ENCODE measurements around the gene ODAD3.
A peak's percentile ranks its signal among the peaks of the same experiment; 100 is the strongest.
"Not testable (repeated sequence)": the region's sequence is repeated elsewhere in the genome, so short reads cannot be mapped to it uniquely, and the experiment has no call there.

Gene ODAD3

DNA sequence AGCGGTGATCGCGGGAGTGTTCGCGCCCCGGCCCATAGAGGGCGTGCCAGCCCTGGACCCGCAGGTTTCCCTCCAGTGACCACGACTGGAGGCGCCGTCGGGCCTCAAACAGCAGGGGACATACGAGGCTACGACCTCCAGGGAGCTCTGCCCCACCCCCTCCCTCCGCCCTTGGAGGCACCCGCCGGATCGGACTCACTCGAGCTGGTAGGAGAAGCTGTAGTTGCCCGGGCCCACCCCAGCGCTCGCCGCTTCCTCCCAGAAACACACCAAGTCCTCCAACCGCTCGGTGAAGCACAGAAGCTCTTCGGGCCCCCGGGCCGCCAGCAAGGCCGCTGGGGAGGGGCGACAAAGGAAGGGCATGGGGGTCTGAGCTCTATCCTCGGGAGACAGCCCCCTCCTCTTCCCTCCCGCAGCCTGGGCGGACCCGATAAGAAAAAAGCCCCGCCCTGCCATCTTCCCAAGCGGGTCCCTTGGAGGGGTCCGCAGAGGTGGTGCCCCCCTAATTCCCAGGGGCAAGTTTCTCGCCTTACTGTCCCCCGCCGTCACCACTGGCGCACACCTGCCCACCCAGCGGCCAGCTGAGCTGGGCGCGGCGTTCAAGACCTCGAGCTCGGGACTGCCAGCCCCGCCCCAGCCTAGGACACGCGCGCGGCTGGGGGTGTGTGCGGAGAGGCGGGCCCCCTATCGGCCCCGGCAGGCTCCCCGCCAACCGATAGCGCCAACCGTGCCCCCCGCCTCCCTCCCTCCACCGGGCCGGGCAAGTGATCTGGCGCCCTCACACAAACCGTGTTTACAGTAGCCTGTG is 51.8 kb downstream of the ODAD3 start:
- no peak overlapping the region for H3K4me3 ChIP-seq (replicated peaks; ENCODE audit: low read depth, low read length)
- TF ChIP-seq, protein P1, sequence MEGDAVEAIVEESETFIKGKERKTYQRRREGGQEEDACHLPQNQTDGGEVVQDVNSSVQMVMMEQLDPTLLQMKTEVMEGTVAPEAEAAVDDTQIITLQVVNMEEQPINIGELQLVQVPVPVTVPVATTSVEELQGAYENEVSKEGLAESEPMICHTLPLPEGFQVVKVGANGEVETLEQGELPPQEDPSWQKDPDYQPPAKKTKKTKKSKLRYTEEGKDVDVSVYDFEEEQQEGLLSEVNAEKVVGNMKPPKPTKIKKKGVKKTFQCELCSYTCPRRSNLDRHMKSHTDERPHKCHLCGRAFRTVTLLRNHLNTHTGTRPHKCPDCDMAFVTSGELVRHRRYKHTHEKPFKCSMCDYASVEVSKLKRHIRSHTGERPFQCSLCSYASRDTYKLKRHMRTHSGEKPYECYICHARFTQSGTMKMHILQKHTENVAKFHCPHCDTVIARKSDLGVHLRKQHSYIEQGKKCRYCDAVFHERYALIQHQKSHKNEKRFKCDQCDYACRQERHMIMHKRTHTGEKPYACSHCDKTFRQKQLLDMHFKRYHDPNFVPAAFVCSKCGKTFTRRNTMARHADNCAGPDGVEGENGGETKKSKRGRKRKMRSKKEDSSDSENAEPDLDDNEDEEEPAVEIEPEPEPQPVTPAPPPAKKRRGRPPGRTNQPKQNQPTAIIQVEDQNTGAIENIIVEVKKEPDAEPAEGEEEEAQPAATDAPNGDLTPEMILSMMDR (IDR thresholded peaks at IDR 0.05; ENCODE audit: low read depth, low read length, missing control alignments), result peak; percentile 76
- no peak for DNase-seq (ENCODE audit: extremely low read depth, low read depth)

GRCh38 chr19:11380653-11381537 is 54.0 kb downstream of the ODAD3 start:
- TF ChIP-seq, protein P1 (IDR thresholded peaks at IDR 0.05; ENCODE audit: low read depth, low read length, missing control alignments), result peak; percentile 68
- peak; percentile 91 for DNase-seq (ENCODE audit: extremely low read depth, low read depth)

GRCh38 chr19:11379857-11380350 is 55.0 kb downstream of the ODAD3 start:
- DNase-seq (ENCODE audit: extremely low read depth, low read depth), result no peak
- TF ChIP-seq, protein P1 (IDR thresholded peaks at IDR 0.05; ENCODE audit: low read depth, low read length, missing control alignments), result no peak
- H3K4me3 ChIP-seq (replicated peaks; ENCODE audit: low read depth, low read length), result no peak overlapping the region

More at GRCh38 chr19:11380653-11381537, 54.0 kb downstream of the ODAD3 start:
- peak overlapping the region; percentile 57 for H3K4me3 ChIP-seq (replicated peaks; ENCODE audit: low read depth, low read length)

DNA sequence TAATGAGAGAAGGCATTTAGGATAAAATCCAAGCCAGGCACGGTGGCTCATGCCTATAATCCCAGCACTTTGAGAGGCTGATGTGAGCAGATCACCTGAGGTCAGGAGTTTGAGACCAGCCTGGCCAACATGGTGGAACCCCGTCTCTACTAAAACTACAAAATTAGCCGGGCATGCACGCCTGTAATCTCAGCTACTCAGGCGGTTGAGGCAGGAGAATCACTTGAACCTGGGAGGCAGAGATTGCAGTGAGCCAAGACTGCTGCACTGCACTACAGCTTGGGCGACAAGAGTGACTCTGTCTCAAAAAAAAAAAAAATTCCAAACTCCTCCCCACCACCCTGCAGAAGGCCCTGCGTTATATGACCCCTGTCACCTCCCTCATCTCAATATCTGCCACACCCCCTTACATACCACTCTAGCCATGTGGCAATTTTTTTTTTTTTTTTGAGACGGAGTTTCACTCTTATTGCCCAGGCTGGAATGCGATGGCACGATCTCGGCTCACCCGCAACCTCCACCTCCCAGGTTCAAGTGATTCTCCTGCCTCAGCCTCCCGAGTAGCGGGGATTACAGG is 55.6 kb downstream of the ODAD3 start:
- not testable (repeated sequence) for H3K4me3 ChIP-seq (replicated peaks; ENCODE audit: low read depth, low read length); DNase-seq (ENCODE audit: extremely low read depth, low read depth)

DNA sequence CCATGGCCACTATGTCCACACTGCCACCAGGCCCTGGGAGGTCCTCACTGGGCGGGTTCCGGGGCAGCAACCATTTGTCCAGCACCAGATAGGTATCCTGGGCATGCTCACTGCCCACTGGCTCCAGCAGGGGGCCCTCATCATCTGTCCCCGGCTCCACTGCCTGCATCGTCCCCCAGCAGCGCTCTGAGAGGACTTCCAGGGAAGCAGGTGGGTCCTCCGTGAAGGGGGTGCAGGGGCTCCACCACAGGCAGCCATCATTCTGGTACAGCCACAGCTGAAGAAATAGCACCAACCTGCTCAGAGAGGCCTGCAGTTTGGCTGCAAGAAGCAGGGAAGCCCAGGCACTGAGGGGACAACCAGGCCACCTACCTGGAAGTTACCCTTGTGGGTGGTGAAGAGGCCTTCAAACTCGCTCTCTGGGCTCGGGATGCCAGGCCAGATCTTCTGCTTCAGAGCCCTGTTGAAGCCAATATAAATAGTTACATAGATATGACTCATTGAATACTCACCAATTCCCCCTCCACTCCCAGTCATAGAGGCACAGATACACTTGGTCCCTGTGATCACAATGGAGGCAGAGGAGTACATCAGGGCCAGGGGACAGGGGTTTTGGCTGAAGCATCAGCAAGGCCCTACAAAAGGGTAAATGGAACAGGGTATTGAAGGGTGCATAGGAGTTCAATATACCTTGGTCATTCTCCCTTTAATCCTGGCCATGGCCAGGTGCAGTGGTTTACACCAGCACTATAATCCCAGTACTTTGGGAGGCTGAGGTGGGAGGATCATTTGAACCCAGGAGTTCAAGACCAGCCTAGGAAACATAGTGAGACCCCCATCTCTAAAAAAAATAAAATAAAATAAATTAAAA is 56.4 kb downstream of the ODAD3 start:
- no peak overlapping the region for H3K4me3 ChIP-seq (replicated peaks; ENCODE audit: low read depth, low read length)
- no peak for DNase-seq (ENCODE audit: extremely low read depth, low read depth)
- TF ChIP-seq, protein P1 (IDR thresholded peaks at IDR 0.05; ENCODE audit: low read depth, low read length, missing control alignments), result peak; percentile 64

DNA sequence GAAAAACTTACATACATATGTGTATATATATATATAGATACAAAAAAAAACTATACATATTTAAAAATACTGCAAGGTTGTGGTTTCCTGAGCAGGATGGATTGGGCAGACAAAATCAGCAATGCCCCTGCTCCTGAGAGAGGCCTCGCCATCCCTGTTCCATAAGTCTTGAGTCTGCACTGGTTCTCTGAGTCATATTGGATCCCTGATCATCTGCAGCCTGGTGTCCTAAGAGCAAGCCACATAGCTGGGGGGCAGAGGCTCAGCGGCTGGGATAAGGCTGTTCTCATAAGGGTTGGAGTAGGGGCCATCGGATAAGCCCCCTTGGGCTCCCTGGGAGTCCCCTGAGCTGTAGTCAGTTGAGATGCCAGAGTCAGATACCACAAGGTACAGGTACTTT is 57.2 kb downstream of the ODAD3 start:
- no peak for DNase-seq (ENCODE audit: extremely low read depth, low read depth)
- TF ChIP-seq, protein P1 (IDR thresholded peaks at IDR 0.05; ENCODE audit: low read depth, low read length, missing control alignments), result no peak
- no peak overlapping the region for H3K4me3 ChIP-seq (replicated peaks; ENCODE audit: low read depth, low read length)

Data from HFF-Myc (cell line).